ENCODE results near the gene PALLD.

PALLD gene

GRCh38 chr4:168852387-168852786 is 355.5 kb downstream of the PALLD start:
- no peak for DNase-seq (ENCODE audit: low read depth in 2 of 2)

GRCh38 chr4:168852933-168853713 is 356.3 kb downstream of the PALLD start:
- DNase-seq (ENCODE audit: low read depth in 2 of 2): no peak

- DNase-seq (ENCODE audit: low read depth in 2 of 2): no peak
Measured at GRCh38 chr4:168853770-168854169, 356.9 kb downstream of the PALLD start.

GRCh38 chr4:168854350-168854921 is 357.6 kb downstream of the PALLD start:
- no peak for DNase-seq (ENCODE audit: low read depth in 2 of 2)

GRCh38 chr4:168856312-168856711 is 359.5 kb downstream of the PALLD start:
- DNase-seq (ENCODE audit: low read depth in 2 of 2): no peak

GRCh38 chr4:168857009-168857408 is 360.2 kb downstream of the PALLD start:
- DNase-seq (ENCODE audit: low read depth in 2 of 2): no peak

GRCh38 chr4:168857546-168858314 is 360.9 kb downstream of the PALLD start:
- DNase-seq (ENCODE audit: low read depth in 2 of 2): no peak

- no peak for DNase-seq (ENCODE audit: low read depth in 2 of 2)
Measured at GRCh38 chr4:168859100-168859499, 362.2 kb downstream of the PALLD start.

- no peak for DNase-seq (ENCODE audit: low read depth in 2 of 2)
Measured at GRCh38 chr4:168859888-168860694, 363.2 kb downstream of the PALLD start.

- DNase-seq (ENCODE audit: low read depth in 2 of 2): no peak
Measured at GRCh38 chr4:168860827-168861226, 364.0 kb downstream of the PALLD start.

- no peak for DNase-seq (ENCODE audit: low read depth in 2 of 2)
Measured at GRCh38 chr4:168863719-168864647, 367.1 kb downstream of the PALLD start.

- no peak for DNase-seq (ENCODE audit: low read depth in 2 of 2)
Measured at GRCh38 chr4:168864821-168865541, 368.1 kb downstream of the PALLD start.

- DNase-seq (ENCODE audit: low read depth in 2 of 2): no peak
Measured at GRCh38 chr4:168865854-168866253, 369.0 kb downstream of the PALLD start.

GRCh38 chr4:168866635-168867034 is 369.8 kb downstream of the PALLD start:
- DNase-seq (ENCODE audit: low read depth in 2 of 2): no peak

GRCh38 chr4:168867128-168867527 is 370.3 kb downstream of the PALLD start:
- no peak for DNase-seq (ENCODE audit: low read depth in 2 of 2)

GRCh38 chr4:168868044-168868781 is 371.4 kb downstream of the PALLD start:
- DNase-seq (ENCODE audit: low read depth in 2 of 2): no peak

GRCh38 chr4:168868802-168869201 is 371.9 kb downstream of the PALLD start:
- no peak for DNase-seq (ENCODE audit: low read depth in 2 of 2)

GRCh38 chr4:168870004-168870403 is 373.2 kb downstream of the PALLD start:
- DNase-seq (ENCODE audit: low read depth in 2 of 2): no peak

- DNase-seq (ENCODE audit: low read depth in 2 of 2): no peak
Measured at GRCh38 chr4:168871632-168872031, 374.8 kb downstream of the PALLD start.
